MCF 10A (cell line): ENCODE measurements around the gene OAS2. TPM values are rescaled to one million over a fixed set of nuclear protein-coding genes. Genes with fewer than 3 reads are reported as not detected.
A peak's percentile ranks its signal among the peaks of the same experiment; 100 is the strongest.

ENCODE experiments used
- BruUV-seq: library from RNA; stranded (reverse); fragments of 400-500 nt; replicated peaks from 2 replicates; lab custom pipeline; 2021; lab: Mats Ljungman, UMichigan
- CTCF ChIA-PET: fragments of 300-600 bp; sonication (Branson Sonifier 250); formaldehyde crosslinking; extraction: SDS; loops from one replicate; lab custom pipeline; 2021; ENCODE audit warnings: antibody characterized with exemption, inconsistent platforms; lab: Yijun Ruan, JAX
- POLR2A ChIA-PET: fragments of 300-600, 350-650 bp; sonication (Branson Sonifier 250); formaldehyde crosslinking; extraction: SDS; loops from one replicate; lab custom pipeline; 2020; ENCODE audit warnings: antibody characterized with exemption, inconsistent platforms; lab: Yijun Ruan, JAX
- DNase-seq: peaks from one replicate; pipeline ENCODE4 v3.0.0-alpha.2; 2018; ENCODE audit not compliant: unreplicated experiment
- H3K27ac Mint-ChIP-seq: one replicate; pipeline ENCODE4 v1.8.0; 2022; ENCODE audit warnings: mild to moderate bottlenecking, low read depth, mixed read lengths; ENCODE audit not compliant: unreplicated experiment
- H3K27me3 Mint-ChIP-seq: one replicate; pipeline ENCODE4 v1.8.0; 2022; ENCODE audit warnings: mixed read lengths; ENCODE audit not compliant: insufficient read depth, unreplicated experiment
- H3K36me3 Mint-ChIP-seq: one replicate; pipeline ENCODE4 v1.8.0; 2022; ENCODE audit warnings: mild to moderate bottlenecking, moderate library complexity, mixed read lengths; ENCODE audit not compliant: insufficient read depth, unreplicated experiment
- H3K4me1 Mint-ChIP-seq: one replicate; pipeline ENCODE4 v1.8.0; 2022; ENCODE audit warnings: mixed read lengths; ENCODE audit not compliant: insufficient read depth, unreplicated experiment
- H3K4me3 Mint-ChIP-seq: one replicate; pipeline ENCODE4 v1.8.0; 2022; ENCODE audit warnings: mild to moderate bottlenecking, moderate library complexity, mixed read lengths; ENCODE audit not compliant: unreplicated experiment
- H3K9me3 Mint-ChIP-seq: one replicate; pipeline ENCODE4 v1.8.0; 2022; ENCODE audit warnings: mixed read lengths; ENCODE audit not compliant: unreplicated experiment
- intact Hi-C: fragments of 100-400 bp; cut with micrococcal nuclease; formaldehyde crosslinking; loops from 2 replicates; pipeline ENCODE4 v1.14.1; 2022
- total RNA-seq: library from RNA; stranded (reverse); gene quantifications from 2 replicates; pipeline ENCODE4 v1.2.3, GENCODE V29; 2022
- TF ChIP-seq, protein P1 (sequence below): fragments of 200-600 bp; IDR thresholded peaks from one replicate; pipeline ENCODE4 v1.8.0; 2022; ENCODE audit warnings: antibody characterized with exemption, mild to moderate bottlenecking; ENCODE audit not compliant: unreplicated experiment

The OAS2 gene
- total RNA-seq, 1 experiment from 2014 or later: 0.33 TPM

DNA sequence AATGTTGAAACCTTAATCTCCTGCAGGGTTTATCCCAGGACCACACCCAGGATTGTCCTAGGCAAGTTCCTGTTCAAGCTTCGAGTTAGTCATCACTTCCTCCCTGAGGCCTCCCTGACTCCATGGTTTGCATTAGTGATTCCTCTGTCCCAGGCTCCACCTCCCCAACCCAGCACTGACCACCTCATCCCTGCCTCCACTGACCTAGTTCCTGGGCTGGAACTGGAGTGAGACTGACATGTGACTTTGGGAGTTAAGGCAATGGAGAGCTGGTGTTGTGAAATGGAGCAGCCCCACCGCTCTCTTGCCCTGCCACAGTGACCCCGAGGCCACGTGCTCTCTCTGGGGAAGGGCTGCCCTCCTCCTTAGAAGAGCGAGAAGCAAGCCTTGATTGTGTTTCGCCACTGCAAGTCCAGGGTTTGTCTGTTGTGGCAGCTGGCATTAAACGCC lies 62.4 kb downstream of the OAS2 start:
- H3K36me3 Mint-ChIP-seq: no peaks in the 10 kb centered on the region
- intact Hi-C loops: loop anchor here (10.0 kb wide), 1 partner anchor 384 kb away; the partner anchor contains the start of gene SDSL
- H3K4me3 Mint-ChIP-seq: peak overlapping the region; percentile 56
- ChIA-PET CTCF (interaction anchor here (1.0 to 1.2 kb wide), 4 partner anchors 56 to 140 kb away, joined by 3 to 6 read pairs (median 4); no protein-coding TSS in a partner anchor), POLR2A (interaction anchor here (0.6 to 1.2 kb wide), 8 partner anchors 32 to 143 kb away, joined by 3 to 7 read pairs (median 3); no protein-coding TSS in a partner anchor)
- TF ChIP-seq, protein P1, sequence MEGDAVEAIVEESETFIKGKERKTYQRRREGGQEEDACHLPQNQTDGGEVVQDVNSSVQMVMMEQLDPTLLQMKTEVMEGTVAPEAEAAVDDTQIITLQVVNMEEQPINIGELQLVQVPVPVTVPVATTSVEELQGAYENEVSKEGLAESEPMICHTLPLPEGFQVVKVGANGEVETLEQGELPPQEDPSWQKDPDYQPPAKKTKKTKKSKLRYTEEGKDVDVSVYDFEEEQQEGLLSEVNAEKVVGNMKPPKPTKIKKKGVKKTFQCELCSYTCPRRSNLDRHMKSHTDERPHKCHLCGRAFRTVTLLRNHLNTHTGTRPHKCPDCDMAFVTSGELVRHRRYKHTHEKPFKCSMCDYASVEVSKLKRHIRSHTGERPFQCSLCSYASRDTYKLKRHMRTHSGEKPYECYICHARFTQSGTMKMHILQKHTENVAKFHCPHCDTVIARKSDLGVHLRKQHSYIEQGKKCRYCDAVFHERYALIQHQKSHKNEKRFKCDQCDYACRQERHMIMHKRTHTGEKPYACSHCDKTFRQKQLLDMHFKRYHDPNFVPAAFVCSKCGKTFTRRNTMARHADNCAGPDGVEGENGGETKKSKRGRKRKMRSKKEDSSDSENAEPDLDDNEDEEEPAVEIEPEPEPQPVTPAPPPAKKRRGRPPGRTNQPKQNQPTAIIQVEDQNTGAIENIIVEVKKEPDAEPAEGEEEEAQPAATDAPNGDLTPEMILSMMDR: no peak
- no TSS peak for BruUV-seq
- peak overlapping the region; percentile 96 for H3K27ac Mint-ChIP-seq
- no peaks in the 10 kb centered on the region for H3K9me3 Mint-ChIP-seq
- H3K27me3 Mint-ChIP-seq: no peaks in the 10 kb centered on the region
- peak; percentile 100 for DNase-seq
- H3K4me1 Mint-ChIP-seq: peaks cover 12% of the 10 kb centered on the region

DNA sequence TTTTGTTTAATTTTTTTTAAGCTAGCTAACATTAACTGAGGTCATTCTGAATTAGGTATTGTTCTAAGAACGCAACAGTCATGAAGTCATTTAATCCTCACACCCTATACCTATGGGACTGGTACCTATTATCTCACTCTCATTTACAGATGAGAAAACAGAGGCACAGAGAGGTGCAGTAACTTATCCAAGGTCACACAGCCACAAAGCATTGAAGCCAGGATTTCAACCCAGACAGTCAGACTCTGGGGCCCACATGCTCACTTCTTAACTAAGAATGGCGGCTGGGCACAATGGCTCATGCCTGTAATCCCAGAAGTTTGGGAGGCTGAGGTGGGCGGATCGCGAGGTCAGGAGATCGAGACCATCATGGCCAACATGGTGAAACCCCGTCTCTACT lies 63.2 kb downstream of the OAS2 start:
- Mint-ChIP-seq H3K4me1 (peaks cover 12% of the 10 kb centered on the region), H3K4me3 (no peak overlapping the region), H3K36me3 (no peaks in the 10 kb centered on the region), H3K27me3 (no peaks in the 10 kb centered on the region), H3K27ac (peak overlapping the region; percentile 96), H3K9me3 (no peaks in the 10 kb centered on the region)
- no peak for DNase-seq
- ChIA-PET POLR2A (interaction anchor here (1.1 kb wide), 1 partner anchor 33 kb away, joined by 3 read pairs; no protein-coding TSS in a partner anchor), CTCF (interaction anchor here (1.0 to 1.5 kb wide), 2 partner anchors 57 to 131 kb away, joined by 5 to 6 read pairs; no protein-coding TSS in a partner anchor)
- no TSS peak for BruUV-seq
- TF ChIP-seq, protein P1: no peak
- intact Hi-C loops: loop anchor here (10.0 kb wide), 1 partner anchor 383 kb away; the partner anchor contains the start of gene SDSL

DNA sequence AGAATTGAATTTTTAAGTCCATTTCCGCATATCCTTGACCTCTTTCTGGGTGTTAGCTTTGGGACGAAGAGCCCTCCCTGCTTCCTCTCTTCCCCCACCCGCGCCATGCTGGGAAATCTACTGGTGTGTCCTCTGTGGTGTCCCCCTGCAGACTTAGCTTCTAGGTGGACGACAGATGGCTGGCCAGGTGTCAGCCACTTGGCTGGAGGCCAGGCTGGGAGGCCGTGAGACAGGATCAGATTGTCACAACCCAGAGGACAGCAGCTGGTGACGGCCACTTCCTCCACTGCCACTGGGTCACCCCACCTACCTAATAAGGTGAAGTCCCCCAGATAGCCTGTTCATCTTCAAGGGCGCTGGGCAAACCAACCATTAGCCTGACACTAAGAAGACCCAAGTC lies 64.9 kb downstream of the OAS2 start:
- peaks cover 12% of the 10 kb centered on the region for H3K4me1 Mint-ChIP-seq
- intact Hi-C loops: loop anchor here (10.0 kb wide), 1 partner anchor 382 kb away; the partner anchor contains the start of gene SDSL
- H3K9me3 Mint-ChIP-seq: no peaks in the 10 kb centered on the region
- no TSS peak for BruUV-seq
- POLR2A ChIA-PET: no interaction called here
- H3K36me3 Mint-ChIP-seq: no peaks in the 10 kb centered on the region
- DNase-seq: no peak
- CTCF ChIA-PET: interaction anchor here (0.5 to 0.9 kb wide), 2 partner anchors 50 to 97 kb away, joined by 3 to 4 read pairs; no protein-coding TSS in a partner anchor
- no peak overlapping the region for H3K4me3 Mint-ChIP-seq
- TF ChIP-seq, protein P1: no peak
- no peak overlapping the region for H3K27ac Mint-ChIP-seq
- H3K27me3 Mint-ChIP-seq: no peaks in the 10 kb centered on the region

DNA sequence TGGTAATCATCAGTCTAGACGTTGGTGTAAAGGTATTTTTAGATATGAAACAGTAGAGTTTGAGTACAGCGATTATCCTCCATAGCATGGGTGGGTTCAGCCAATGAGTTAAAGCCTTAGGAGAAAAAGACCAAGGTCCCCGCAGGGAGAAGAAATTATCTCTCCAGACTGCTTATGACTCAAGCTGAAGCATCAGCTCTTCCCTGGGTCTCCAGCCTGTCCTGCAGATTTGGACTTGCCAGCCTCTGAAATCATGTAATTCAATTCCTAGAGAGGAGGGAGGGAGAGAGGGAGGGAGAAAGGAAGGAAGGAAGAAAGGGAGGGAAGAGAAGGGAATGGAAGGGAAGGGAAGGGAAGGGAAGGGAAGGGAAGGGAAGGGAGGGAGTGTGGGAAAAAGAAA lies 66.2 kb downstream of the OAS2 start:
- no peak overlapping the region for H3K4me3 Mint-ChIP-seq
- ChIA-PET POLR2A (no interaction called here), CTCF (no interaction called here)
- no peak for DNase-seq
- no peaks in the 10 kb centered on the region for H3K36me3 Mint-ChIP-seq
- H3K27ac Mint-ChIP-seq: no peak overlapping the region
- H3K4me1 Mint-ChIP-seq: peaks cover 12% of the 10 kb centered on the region
- no peaks in the 10 kb centered on the region for H3K9me3 Mint-ChIP-seq
- TF ChIP-seq, protein P1: no peak
- no peaks in the 10 kb centered on the region for H3K27me3 Mint-ChIP-seq
- BruUV-seq: no TSS peak
- intact Hi-C loops: loop anchor here (10.0 kb wide), 1 partner anchor 380 kb away; the partner anchor contains the start of gene SDSL
